HepG2 (cell line): ENCODE measurements around the gene ABCC1. TPM values are rescaled to one million over a fixed set of nuclear protein-coding genes. Genes with fewer than 3 reads are reported as not detected.

ENCODE experiments used
- ATAC-seq: fragments of 200-7000 bp; cut with Tn5 transposase; 3 replicates; pipeline ENCODE4 v1.9.1; 2020; ENCODE audit warnings: mild to moderate bottlenecking, moderate library complexity
- BruUV-seq: library from RNA; stranded (reverse); fragments of 400-500 nt; replicated peaks from 2 replicates; lab custom pipeline; 2021; lab: Mats Ljungman, UMichigan
- CTCF ChIA-PET: fragments of 300-600 bp; formaldehyde crosslinking; extraction: SDS; loops from one replicate; lab custom pipeline; 2021; ENCODE audit warnings: low total read pairs, inconsistent platforms, low intra/inter-chr PET ratio; lab: Yijun Ruan, JAX
- POLR2A ChIA-PET: fragments of 350-600 bp; sonication (Branson Sonifier 250); formaldehyde crosslinking; loops from one replicate; lab custom pipeline; 2020; ENCODE audit warnings: antibody characterized with exemption, inconsistent platforms; lab: Yijun Ruan, JAX
- DNase-seq: peaks from one replicate; pipeline ENCODE4 v3.0.0-alpha.2; 2015; ENCODE audit warnings: low spot score
- FAIRE-seq: peaks from 3 replicates; lab custom pipeline; 2011; peaks lifted over from hg19 to GRCh38; lab: Jason Lieb, UNC
- H2AFZ ChIP-seq: one replicate; pipeline ENCODE4 v1.6.1; 2011; ENCODE audit warnings: low read length, inconsistent platforms
- H3K27ac ChIP-seq: fragments of 300-600 bp; 3 replicates; pipeline ENCODE4 v1.8.0; 2011; ENCODE audit warnings: mixed run types, mild to moderate bottlenecking, mixed read lengths, low read length, inconsistent platforms; ENCODE audit not compliant: insufficient read depth; ENCODE audit errors: extremely low read length
- H3K27me3 ChIP-seq, 2 experiments: fragments of 200-600 bp in 1 of 2; 2 replicates in 1 of 2; 3 replicates in 1 of 2; pipeline versions ENCODE4 v1.6.0 to v1.8.0; 2011; ENCODE audit warnings: low read length in 2 of 2, mild to moderate bottlenecking in 2 of 2, moderate library complexity in 2 of 2, inconsistent platforms in 1 of 2; ENCODE audit not compliant: insufficient read depth in 2 of 2, control insufficient read depth in 1 of 2
- H3K36me3 ChIP-seq, 2 experiments: fragments of 200-600 bp in 1 of 2; replicated peaks in 1 of 2; 2 replicates in 1 of 2; 3 replicates in 1 of 2; pipeline versions ENCODE4 v1.5.1 to v1.8.0; 2011; ENCODE audit warnings: low read length in 2 of 2, inconsistent platforms in 1 of 2; ENCODE audit not compliant: insufficient read depth in 2 of 2, control insufficient read depth in 1 of 2
- H3K4me1 ChIP-seq: 2 replicates; pipeline ENCODE4 v1.5.1; 2012; ENCODE audit warnings: low read length, inconsistent platforms; ENCODE audit not compliant: insufficient read depth
- H3K4me2 ChIP-seq: 2 replicates; pipeline ENCODE4 v1.6.0; 2011; ENCODE audit warnings: low read depth, low read length, inconsistent platforms
- H3K4me3 ChIP-seq, 3 experiments: fragments of 200-600 bp in 1 of 3; sonication (generic), shearing (Covaris generic) in 1 of 3; replicated peaks in 1 of 3; 2 replicates each; pipeline ENCODE4 v1.5.1; 2011 to 2016; ENCODE audit warnings: low read length in 3 of 3, inconsistent platforms in 2 of 3, low read depth in 2 of 3, mild to moderate bottlenecking in 2 of 3, control low read depth in 1 of 3, mixed read lengths in 1 of 3; ENCODE audit not compliant: insufficient read depth in 1 of 3
- H3K79me2 ChIP-seq: one replicate; pipeline ENCODE4 v1.6.1; 2011; ENCODE audit warnings: low read length, inconsistent platforms; ENCODE audit not compliant: insufficient read depth
- H3K9ac ChIP-seq: 2 replicates; pipeline ENCODE4 v1.6.0; 2011; ENCODE audit warnings: mild to moderate bottlenecking, low read depth, low read length, inconsistent platforms; ENCODE audit not compliant: insufficient read depth
- H3K9me3 ChIP-seq: 2 replicates; pipeline ENCODE4 v1.5.1; 2012; ENCODE audit warnings: mild to moderate bottlenecking, low read length
- H4K20me1 ChIP-seq: 2 replicates; pipeline ENCODE4 v1.6.0; 2011; ENCODE audit warnings: inconsistent platforms, mild to moderate bottlenecking, low read length, moderate library complexity; ENCODE audit not compliant: insufficient read depth
- BRD4 ChIP-seq: sonication (generic); formaldehyde crosslinking; IDR thresholded peaks from 2 replicates; pipeline ENCODE4 v1.4.0; 2020; ENCODE audit warnings: missing genetic modification reagents
- HNRNPLL ChIP-seq: fragments of 200-400 bp; formaldehyde crosslinking; IDR thresholded peaks from 2 replicates; pipeline ENCODE4 v1.6.1; 2017; ENCODE audit warnings: mild to moderate bottlenecking, low read depth, low read length; ENCODE audit not compliant: poor library complexity, severe bottlenecking
- RAD21 ChIP-seq: fragments of 450-650 bp; formaldehyde crosslinking; IDR thresholded peaks from 2 replicates; pipeline ENCODE4 v1.5.0; 2020; ENCODE audit warnings: mild to moderate bottlenecking
- SIX1 ChIP-seq: sonication (generic); formaldehyde crosslinking; IDR thresholded peaks from 2 replicates; pipeline ENCODE4 v1.4.0; 2020; ENCODE audit warnings: missing genetic modification reagents, borderline replicate concordance
- ZNF383 ChIP-seq: sonication (generic); formaldehyde crosslinking; IDR thresholded peaks from 2 replicates; pipeline ENCODE4 v1.4.0; 2020; ENCODE audit warnings: missing genetic modification reagents, mild to moderate bottlenecking, borderline replicate concordance
- ZNF891 ChIP-seq: sonication (generic); formaldehyde crosslinking; IDR thresholded peaks from 2 replicates; pipeline ENCODE4 v1.5.0; 2020; ENCODE audit warnings: mild to moderate bottlenecking, missing genetic modification reagents
- WGBS: methylation state at CpG from one replicate; pipeline ENCODE4 v1.1.6; 2017; ENCODE audit warnings: low lambda C conversion rate; 5-methylcytosine and 5-hydroxymethylcytosine counted together
- in situ Hi-C: cut with HindIII; loops from 2 replicates; pipeline ENCODE4 v1.10.0; 2017; ENCODE audit warnings: low pct_unique_long_range_greater_than_20kb; ENCODE audit not compliant: extremely low pct_ligation_motif_present
- intact Hi-C: fragments of 100-400 bp; cut with micrococcal nuclease; formaldehyde crosslinking; loops from one replicate; pipeline ENCODE4 v1.10.0; 2022; ENCODE audit not compliant: unreplicated experiment
- polyA plus RNA-seq, 8 experiments: library from polyadenylated mRNA; depleted of rRNA in 3 of 8; stranded (reverse) in 7 of 8; unstranded in 1 of 8; fragments of >200 nt; fragmentation: Illumina TruSeq in 4 of 8; extraction: Trizol in 4 of 8; gene quantifications; 2 replicates each; pipeline versions ENCODE4 v1.2.1 to v1.2.3, GENCODE V29; 2011 to 2016; ENCODE audit warnings: low read depth in 4 of 8, missing spikeins in 1 of 8, mixed read lengths in 1 of 8; ENCODE audit not compliant: insufficient read depth in 1 of 8
- total RNA-seq, 5 experiments: library from RNA; depleted of rRNA; stranded (reverse); fragments of >200 nt; fragmentation: Illumina TruSeq; extraction: Trizol; gene quantifications; 2 replicates each; pipeline ENCODE4 v1.2.3, GENCODE V29; 2016; ENCODE audit warnings: low read depth in 1 of 5

The ABCC1 gene
- total and polyA plus RNA-seq, 2 of the 13 experiments (the other 11 are each of a cell fraction or from before 2014, with no cell fraction given): 13.0 to 30.6 TPM

GRCh38 chr16:16030449-16030848 is 81.0 kb downstream of the ABCC1 start:
- no peak for ATAC-seq
- TF ChIP-seq SIX1 (CRISPR knock-in tag) (no peak), ZNF891 (0 out of 2 replicates have a peak, but pooled peaks have one; percentile 38)
- TF ChIP-seq, all 625 proteins: peak for 1
- intact Hi-C loops (no loop called here), in situ Hi-C loops (no loop called here)
- FAIRE-seq (no peak), DNase-seq (no peak)
- no peaks in the 10 kb centered on the region for H3K9me3 ChIP-seq
- no peaks in the 10 kb centered on the region for H3K27me3 ChIP-seq
- ChIA-PET POLR2A (interaction anchor here (2.6 kb wide), 1 partner anchor 8 kb away, joined by 7 read pairs; no protein-coding TSS in a partner anchor), CTCF (no interaction called here)
- no peaks in the 10 kb centered on the region for H3K79me2 ChIP-seq
- 98% methylated on average over 8 of the region's 8 CpGs for WGBS
- no peak overlapping the region for H3K4me3 ChIP-seq
- H3K4me1 ChIP-seq: no peaks in the 10 kb centered on the region
- H2AFZ ChIP-seq: no peak overlapping the region
- BruUV-seq: no TSS peak
- H3K9ac ChIP-seq: no peak overlapping the region
- no peak overlapping the region for H3K27ac ChIP-seq
- H3K4me2 ChIP-seq: no peak overlapping the region
- H4K20me1 ChIP-seq: no peaks in the 10 kb centered on the region
- peaks cover 18 to 50% of the 10 kb centered on the region in 2 experiments for H3K36me3 ChIP-seq

DNA sequence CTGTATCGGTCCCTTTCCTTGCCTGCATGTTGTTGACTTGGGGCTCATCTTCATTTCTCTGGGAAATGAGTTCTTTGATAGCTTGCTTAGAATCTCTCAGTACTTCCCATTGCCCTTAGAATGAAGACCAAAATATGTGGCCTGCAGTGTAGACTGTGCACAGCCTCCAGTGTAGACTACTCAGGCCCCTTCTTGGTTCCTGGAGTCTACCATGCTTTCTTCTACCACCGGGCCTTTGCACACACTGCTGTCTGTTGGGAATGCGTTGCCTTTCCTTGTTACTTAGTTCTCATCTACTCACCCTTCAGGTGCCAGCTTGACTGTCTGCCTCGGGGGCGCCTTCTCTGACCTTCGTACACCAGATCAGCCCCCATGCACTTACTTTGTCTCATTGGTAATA is 82.0 kb downstream of the ABCC1 start:
- Histone ChIP-seq H2AFZ (no peak overlapping the region), H3K27ac (no peak overlapping the region), H3K36me3 (peaks cover 24 to 59% of the 10 kb centered on the region in 2 experiments), H3K27me3 (no peaks in the 10 kb centered on the region), H3K9me3 (no peaks in the 10 kb centered on the region), H3K4me2 (no peak overlapping the region), H3K79me2 (no peaks in the 10 kb centered on the region), H4K20me1 (no peaks in the 10 kb centered on the region), H3K4me3 (no peak overlapping the region), H3K4me1 (no peaks in the 10 kb centered on the region), H3K9ac (no peak overlapping the region)
- intact Hi-C loops: no loop called here
- BruUV-seq: no TSS peak
- POLR2A ChIA-PET: interaction anchor here (2.6 kb wide), 1 partner anchor 9 kb away, joined by 7 read pairs; no protein-coding TSS in a partner anchor
- no peak for TF ChIP-seq BRD4
- TF ChIP-seq HNRNPLL: no peak
- no peak for TF ChIP-seq ZNF383 (CRISPR knock-in tag)
- TF ChIP-seq RAD21: no peak
- CTCF ChIA-PET: no interaction called here
- no peak for DNase-seq
- ATAC-seq: no peak
- FAIRE-seq: no peak
- in situ Hi-C loops: no loop called here
- WGBS: 95% methylated on average over 6 of the region's 6 CpGs
